ENCODE results near the gene YAF2.

DNA sequence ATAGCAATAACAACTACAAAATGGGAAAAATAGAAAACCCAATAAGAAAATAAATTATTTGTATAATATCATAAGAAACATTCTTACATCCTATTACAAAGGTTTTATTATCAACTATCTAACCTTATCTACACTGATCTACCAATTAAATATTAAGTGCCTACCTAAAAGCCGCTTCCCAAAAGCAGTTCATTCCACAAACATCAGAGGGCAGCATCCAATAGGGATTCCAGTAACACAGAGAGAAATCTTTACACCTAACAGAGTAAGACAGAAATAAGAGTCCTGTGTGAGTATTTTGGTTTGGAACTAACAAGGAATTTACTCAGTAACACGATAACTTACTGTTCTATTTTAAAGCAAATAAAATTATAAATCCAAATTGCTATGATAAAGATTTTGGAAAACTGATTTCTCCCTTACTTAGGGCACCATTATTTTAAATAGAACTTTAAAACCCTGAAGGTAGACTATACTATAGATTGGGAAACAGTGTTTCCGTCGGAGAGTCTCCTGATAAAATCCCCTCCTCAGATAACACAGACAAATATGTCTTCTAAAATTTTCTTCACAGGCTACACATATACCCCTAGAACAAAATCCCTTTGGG is 108.3 kb downstream of the YAF2 start:
- TF ChIP-seq, protein P1, sequence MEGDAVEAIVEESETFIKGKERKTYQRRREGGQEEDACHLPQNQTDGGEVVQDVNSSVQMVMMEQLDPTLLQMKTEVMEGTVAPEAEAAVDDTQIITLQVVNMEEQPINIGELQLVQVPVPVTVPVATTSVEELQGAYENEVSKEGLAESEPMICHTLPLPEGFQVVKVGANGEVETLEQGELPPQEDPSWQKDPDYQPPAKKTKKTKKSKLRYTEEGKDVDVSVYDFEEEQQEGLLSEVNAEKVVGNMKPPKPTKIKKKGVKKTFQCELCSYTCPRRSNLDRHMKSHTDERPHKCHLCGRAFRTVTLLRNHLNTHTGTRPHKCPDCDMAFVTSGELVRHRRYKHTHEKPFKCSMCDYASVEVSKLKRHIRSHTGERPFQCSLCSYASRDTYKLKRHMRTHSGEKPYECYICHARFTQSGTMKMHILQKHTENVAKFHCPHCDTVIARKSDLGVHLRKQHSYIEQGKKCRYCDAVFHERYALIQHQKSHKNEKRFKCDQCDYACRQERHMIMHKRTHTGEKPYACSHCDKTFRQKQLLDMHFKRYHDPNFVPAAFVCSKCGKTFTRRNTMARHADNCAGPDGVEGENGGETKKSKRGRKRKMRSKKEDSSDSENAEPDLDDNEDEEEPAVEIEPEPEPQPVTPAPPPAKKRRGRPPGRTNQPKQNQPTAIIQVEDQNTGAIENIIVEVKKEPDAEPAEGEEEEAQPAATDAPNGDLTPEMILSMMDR (IDR thresholded peaks at IDR 0.05) = peak; percentile 78; the same call in 1 of the 2 replicates
- TF ChIP-seq REST (IDR thresholded peaks at IDR 0.05; ENCODE audit: insufficient read depth in 1 of 2, low read depth in 2 of 2, low read length in 1 of 2) = no peak

Measured in Panc1 (cell line).